ENCODE measurements around the gene RNF227.
A peak's percentile ranks its signal among the peaks of the same experiment; 100 is the strongest.

The RNF227 gene

GRCh38 chr17:7889166-7889955 is 26.7 kb downstream of the RNF227 start:
- no peak for DNase-seq (ENCODE audit: low read depth in 2 of 2)

GRCh38 chr17:7888184-7888920 is 27.7 kb downstream of the RNF227 start, which contains the start of gene CHD3:
TSS of gene CHD3 (plus strand) at chr17:7888789. CDS start at chr17:7889001, 212 bp downstream.
- DNase-seq (ENCODE audit: low read depth in 2 of 2): peak; percentile 13 to 38

- DNase-seq (ENCODE audit: low read depth in 2 of 2): peak; percentile 77 to 78
These were observed 28.5 kb downstream of the RNF227 start for GRCh38 chr17:7887482-7888183.

GRCh38 chr17:7887038-7887481 is 29.0 kb downstream of the RNF227 start:
- no peak for DNase-seq (ENCODE audit: low read depth in 2 of 2)

- DNase-seq (ENCODE audit: low read depth in 2 of 2): peak; percentile 21 to 22
These were observed 29.7 kb downstream of the RNF227 start for GRCh38 chr17:7886227-7887037.

- DNase-seq (ENCODE audit: low read depth in 2 of 2): peak in 1 of 2 donors; percentile 21
These were observed 30.5 kb downstream of the RNF227 start for GRCh38 chr17:7885367-7886226.

GRCh38 chr17:7884581-7885366 is 31.3 kb downstream of the RNF227 start:
- DNase-seq (ENCODE audit: low read depth in 2 of 2): no peak

- DNase-seq (ENCODE audit: low read depth in 2 of 2): no peak
These were observed 32.2 kb downstream of the RNF227 start for GRCh38 chr17:7883781-7884386.

- no peak for DNase-seq (ENCODE audit: low read depth in 2 of 2)
These were observed 33.5 kb downstream of the RNF227 start for GRCh38 chr17:7882629-7883028.

- DNase-seq (ENCODE audit: low read depth in 2 of 2): no peak
These were observed 34.0 kb downstream of the RNF227 start for GRCh38 chr17:7882068-7882467.

GRCh38 chr17:7881276-7882054 is 34.6 kb downstream of the RNF227 start:
- no peak for DNase-seq (ENCODE audit: low read depth in 2 of 2)

- no peak for DNase-seq (ENCODE audit: low read depth in 2 of 2)
These were observed 35.8 kb downstream of the RNF227 start for GRCh38 chr17:7880076-7880868.

GRCh38 chr17:7878234-7878633 is 37.9 kb downstream of the RNF227 start:
- DNase-seq (ENCODE audit: low read depth in 2 of 2): no peak

GRCh38 chr17:7875804-7876370 is 40.2 kb downstream of the RNF227 start:
- DNase-seq (ENCODE audit: low read depth in 2 of 2): no peak

GRCh38 chr17:7873051-7873450 is 43.0 kb downstream of the RNF227 start:
- no peak for DNase-seq (ENCODE audit: low read depth in 2 of 2)

GRCh38 chr17:7867881-7868329 is 48.2 kb downstream of the RNF227 start:
- DNase-seq (ENCODE audit: low read depth in 2 of 2): no peak

- no peak for DNase-seq (ENCODE audit: low read depth in 2 of 2)
These were observed 51.0 kb downstream of the RNF227 start for GRCh38 chr17:7864995-7865650.
